Body of pancreas (tissue), 4 donors: ENCODE measurements around the gene RETN. TPM values are rescaled to one million over a fixed set of nuclear protein-coding genes. Genes with fewer than 3 reads are reported as not detected.

Experiments
- ATAC-seq: fragments of 150-250 bp; one replicate; pipeline ENCODE4 v1.9.1; 2016
- DNase-seq, 4 donors: peaks; one replicate each; pipeline ENCODE4 v3.0.0-alpha.2; 2019
- H3K27ac ChIP-seq, 4 donors: fragments of 200-600 bp; sonication (generic); 1 replicate in 3 of 4; 2 replicates in 1 of 4; pipeline versions ENCODE4 v1.5.1 to v1.6.1; 2016 to 2019; ENCODE audit warnings: mild to moderate bottlenecking in 1 of 4, mixed read lengths in 1 of 4, moderate library complexity in 1 of 4
- H3K27me3 ChIP-seq, 2 donors: fragments of 200-600 bp; sonication (generic); one replicate each; pipeline ENCODE4 v1.6.0; 2016; ENCODE audit warnings: mild to moderate bottlenecking in 1 of 2
- H3K36me3 ChIP-seq, 2 donors: fragments of 200-600 bp; sonication (generic); replicated peaks in 1 of 2; 2 replicates each; pipeline ENCODE4 v1.5.1; 2016; ENCODE audit warnings: low read depth in 2 of 2; ENCODE audit not compliant: insufficient read depth in 1 of 2
- H3K4me1 ChIP-seq: fragments of 200-600 bp; sonication (generic); one replicate; pipeline ENCODE4 v1.6.0; 2016
- H3K4me3 ChIP-seq, 2 donors: fragments of 200-600 bp; sonication (generic); 1 replicate in 1 of 2; 2 replicates in 1 of 2; pipeline ENCODE4 v1.5.1; 2016 to 2019
- H3K9me3 ChIP-seq, 3 donors: fragments of 200-600 bp; sonication (generic); 1 replicate in 2 of 3; 2 replicates in 1 of 3; pipeline ENCODE4 v1.5.1; 2016
- CTCF ChIP-seq, 7 experiments: fragments of 450-650 bp in 4 of 7; fragments of 200-600 bp in 3 of 7; sonication (generic) in 3 of 7; IDR thresholded peaks; one replicate each; pipeline ENCODE4 v1.5.1; 2016 to 2019; ENCODE audit warnings: antibody characterized with exemption in 7 of 7
- POLR2A ChIP-seq, 3 donors: fragments of 450-650 bp; IDR thresholded peaks; one replicate each; pipeline ENCODE4 v1.6.1; 2016; ENCODE audit warnings: antibody characterized with exemption in 3 of 3, mild to moderate bottlenecking in 2 of 3
- WGBS, 2 donors: methylation state at CpG; one replicate each; pipeline ENCODE4 v1.1.5; 2017; 5-methylcytosine and 5-hydroxymethylcytosine counted together
- intact Hi-C: fragments of 100-400 bp; cut with DNase I; formaldehyde crosslinking; loops from one replicate; pipeline ENCODE4 v1.15.1; 2023
- total RNA-seq, 2 donors: library from RNA; depleted of rRNA; stranded (reverse); fragments of >200 nt; gene quantifications; one replicate each; pipeline ENCODE4 v1.1.0, GENCODE V29; 2016

The RETN gene
- total RNA-seq = not detected

- Histone ChIP-seq H3K9me3 (no peaks in the 10 kb centered on the region), H3K4me3 (no peak within 1 kb of the TSS), H3K4me1 (no peaks in the 10 kb centered on the region), H3K27ac (no peak within 1 kb of the TSS), H3K36me3 (no peaks in the 10 kb centered on the region), H3K27me3 (no peaks in the 10 kb centered on the region)
- TF ChIP-seq CTCF (IDR thresholded peaks at IDR 0.05) (no peak), POLR2A (IDR thresholded peaks at IDR 0.05) (no peak)
- ATAC-seq = no peak
- intact Hi-C loops = no loop called here
- DNase-seq = no peak
- 39 to 47% methylated on average over 5 to 9 of the region's 9 CpGs for WGBS, 2 donors
Observed at GRCh38 chr19:7668842-7669241, at the start of gene RETN. Gene RETN (plus strand): TSS chr19:7669049. CDS start chr19:7669327, 278 bp downstream.

DNA sequence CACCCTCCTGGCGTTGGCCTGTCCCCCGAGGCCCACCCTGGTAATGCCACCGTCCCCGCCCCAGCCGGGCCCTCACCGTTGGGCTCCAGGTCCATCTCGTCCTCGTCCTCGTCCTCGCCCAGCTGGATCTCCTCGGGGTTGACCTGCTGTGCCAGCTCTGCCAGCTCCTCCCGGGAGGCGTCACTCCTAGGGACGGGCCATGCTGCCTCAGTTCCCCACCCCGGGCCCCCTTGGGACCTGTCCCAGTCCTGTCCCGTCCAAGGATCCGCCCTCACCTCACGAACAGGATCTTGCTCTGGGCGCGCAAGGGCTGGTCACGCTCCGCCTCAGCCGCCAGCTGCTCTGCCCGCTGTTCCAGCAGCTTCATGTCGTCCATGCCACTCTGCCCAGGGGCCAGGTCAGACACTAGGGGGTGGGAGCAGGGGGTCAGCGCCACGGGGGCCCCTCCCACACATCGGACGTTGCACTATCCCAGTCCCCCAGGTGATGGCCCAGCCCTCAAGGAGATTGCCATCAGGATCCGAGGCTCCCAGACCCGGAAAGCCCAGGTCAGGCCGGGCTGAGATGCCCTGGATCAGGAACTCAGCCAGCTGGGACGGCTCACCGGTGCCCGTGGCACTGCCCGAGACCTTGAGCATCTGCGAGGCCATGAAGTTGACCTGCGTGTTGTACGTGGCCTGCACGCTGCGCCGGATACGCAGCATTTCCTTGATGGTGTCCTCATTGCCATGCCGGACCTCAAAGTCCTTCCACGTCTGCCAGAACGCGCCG is 49.0 kb upstream of the RETN start:
- no peak for TF ChIP-seq CTCF (IDR thresholded peaks at IDR 0.05)
- TF ChIP-seq POLR2A (IDR thresholded peaks at IDR 0.05) = no peak
- Histone ChIP-seq H3K4me1 (peaks cover 36% of the 10 kb centered on the region), H3K4me3 (no peak overlapping the region), H3K9me3 (no peaks in the 10 kb centered on the region), H3K27ac (peak overlapping the region; percentile 97 to 100 (median 100)), H3K27me3 (no peaks in the 10 kb centered on the region), H3K36me3 (peaks cover 9 to 30% of the 10 kb centered on the region in 2 donors)
- peak; percentile 4 for ATAC-seq
- intact Hi-C loops = no loop called here
- WGBS, 2 donors = 58 to 78% methylated on average over 4 to 46 of the region's 48 CpGs
- DNase-seq = peak; percentile 65 to 81 (median 68)

GRCh38 chr19:7620442-7621412 is 48.1 kb upstream of the RETN start:
- Histone ChIP-seq H3K9me3 (no peaks in the 10 kb centered on the region), H3K27me3 (no peaks in the 10 kb centered on the region), H3K4me1 (peaks cover 36% of the 10 kb centered on the region), H3K36me3 (peaks cover 9 to 33% of the 10 kb centered on the region in 2 donors), H3K27ac (peak overlapping the region; percentile 97 to 100 (median 100)), H3K4me3 (no peak overlapping the region)
- no peak for ATAC-seq
- peak in 1 of 4 donors; percentile 29 for DNase-seq
- 94 to 98% methylated on average over 16 to 54 of the region's 57 CpGs for WGBS, 2 donors
- intact Hi-C loops = no loop called here
- TF ChIP-seq POLR2A (IDR thresholded peaks at IDR 0.05) (no peak), CTCF (IDR thresholded peaks at IDR 0.05) (no peak)

DNA sequence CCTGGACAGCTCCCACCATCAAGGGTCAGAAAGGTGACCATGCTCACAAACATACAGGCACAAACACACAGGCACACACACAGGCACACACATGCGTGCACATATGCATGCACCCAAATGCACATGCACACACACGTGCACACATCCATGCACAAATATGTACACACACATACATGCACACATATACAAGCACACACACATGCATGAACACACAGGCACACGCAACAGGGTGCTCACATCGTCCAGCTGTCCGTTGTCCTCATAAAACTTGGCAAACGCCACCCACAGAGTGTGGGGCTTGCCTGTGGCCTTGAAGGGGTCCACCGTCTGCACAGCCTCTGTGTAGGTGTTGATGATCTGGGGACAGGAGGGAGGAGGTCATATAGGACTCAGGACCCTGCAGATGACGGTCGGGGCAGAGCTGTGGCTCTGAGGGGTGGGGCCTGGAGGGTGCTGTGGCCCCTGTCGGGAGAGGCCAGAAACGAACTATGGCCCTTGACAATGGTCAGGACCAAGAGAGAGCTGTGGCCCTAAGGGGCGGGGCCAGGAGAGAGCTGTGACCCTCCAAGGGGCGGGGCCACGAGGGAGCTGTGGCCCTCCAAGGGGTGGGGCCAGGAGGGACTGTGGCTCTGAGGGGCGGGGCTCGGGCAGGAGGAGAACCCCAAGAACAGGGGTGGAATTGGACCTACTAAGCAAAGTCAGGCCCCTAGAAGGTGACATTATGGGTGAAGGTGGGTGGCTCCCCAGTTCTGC is 45.7 kb upstream of the RETN start:
- intact Hi-C loops = no loop called here
- peaks cover 9 to 32% of the 10 kb centered on the region in 2 donors for H3K36me3 ChIP-seq
- no peaks in the 10 kb centered on the region for H3K9me3 ChIP-seq
- peaks cover 34% of the 10 kb centered on the region for H3K4me1 ChIP-seq
- TF ChIP-seq CTCF (IDR thresholded peaks at IDR 0.05) (no peak), POLR2A (IDR thresholded peaks at IDR 0.05) (no peak)
- peak in 1 of 4 donors; percentile 13 for DNase-seq
- H3K4me3 ChIP-seq = no peak overlapping the region
- H3K27me3 ChIP-seq = no peaks in the 10 kb centered on the region
- WGBS, 2 donors = 79 to 82% methylated on average over 13 to 16 of the region's 16 CpGs
- H3K27ac ChIP-seq = no peak overlapping the region
- no peak for ATAC-seq
